MM.1S (cell line): ENCODE results near the gene THRAP3.

Experiments used
- CTCF ChIP-seq: fragments of 300-600 bp; sonication (generic); IDR thresholded peaks from 2 replicates; pipeline ENCODE4 v1.5.1; 2016; ENCODE audit warnings: antibody characterized with exemption, low read length, mixed read lengths
- EZH2 ChIP-seq: fragments of 300-600 bp; sonication (generic); optimal IDR thresholded peaks from 2 replicates; pipeline ENCODE3; 2017; ENCODE audit warnings: low read depth, mild to moderate bottlenecking, antibody characterized with exemption, low read length, mixed read lengths
- EZH2phosphoT487 ChIP-seq: fragments of 300-600 bp; sonication (generic); IDR thresholded peaks from 2 replicates; pipeline ENCODE4 v1.6.1; 2018; ENCODE audit warnings: antibody characterized with exemption, low read length

- no peak for TF ChIP-seq CTCF
- no peak for TF ChIP-seq EZH2
- TF ChIP-seq EZH2phosphoT487, result no peak
These were observed 1.5 kb upstream of the THRAP3 start for GRCh38 chr1:36222481-36223380.
